Activated CD4-positive, alpha-beta T cell treated with anti-CD3 and anti-CD28 coated beads, Interleukin-2, amount 50 U/mL, for 4 hours (primary cell): ENCODE results near the gene FER1L5.

Experiments used
- DNase-seq, 2 experiments: peaks; one replicate each; pipeline ENCODE4 v3.0.0-alpha.2; 2020

The FER1L5 gene

GRCh38 chr2:96699621-96700020 lies 57.1 kb downstream of the FER1L5 start:
- no peak for DNase-seq

- no peak for DNase-seq
Measured at GRCh38 chr2:96700086-96700485, 57.5 kb downstream of the FER1L5 start.

GRCh38 chr2:96701636-96702035 lies 59.1 kb downstream of the FER1L5 start:
- DNase-seq, result no peak

- DNase-seq, result no peak
Measured at GRCh38 chr2:96702098-96702785, 59.7 kb downstream of the FER1L5 start.

GRCh38 chr2:96703021-96703751 lies 60.6 kb downstream of the FER1L5 start:
- no peak for DNase-seq

GRCh38 chr2:96710985-96711384 lies 68.4 kb downstream of the FER1L5 start:
- DNase-seq, result no peak

GRCh38 chr2:96715658-96716057 lies 73.1 kb downstream of the FER1L5 start:
- DNase-seq, result no peak

GRCh38 chr2:96716388-96716787 lies 73.8 kb downstream of the FER1L5 start:
- no peak for DNase-seq

- no peak for DNase-seq
Measured at GRCh38 chr2:96726131-96726530, 83.6 kb downstream of the FER1L5 start.

GRCh38 chr2:96727431-96727830 lies 84.9 kb downstream of the FER1L5 start:
- DNase-seq, result no peak

- no peak for DNase-seq
Measured at GRCh38 chr2:96729748-96730147, 87.2 kb downstream of the FER1L5 start.

- no peak for DNase-seq
Measured at GRCh38 chr2:96730212-96730611, 87.6 kb downstream of the FER1L5 start.

GRCh38 chr2:96733931-96734330 lies 91.4 kb downstream of the FER1L5 start:
- DNase-seq, result no peak

GRCh38 chr2:96734880-96735583 lies 92.5 kb downstream of the FER1L5 start:
- DNase-seq, result no peak

GRCh38 chr2:96737251-96737650 lies 94.7 kb downstream of the FER1L5 start:
- no peak for DNase-seq

- no peak for DNase-seq
Measured at GRCh38 chr2:96737831-96738230, 95.3 kb downstream of the FER1L5 start.

- no peak for DNase-seq
Measured at GRCh38 chr2:96739076-96739632, 96.6 kb downstream of the FER1L5 start.

GRCh38 chr2:96739633-96740428 lies 97.3 kb downstream of the FER1L5 start, which contains the start of gene LMAN2L:
Gene LMAN2L (minus strand): TSS chr2:96740064. CDS start chr2:96740040, 24 bp downstream.
- DNase-seq, result peak; percentile 95 to 96

- DNase-seq, result no peak
Measured at GRCh38 chr2:96747061-96747617, 104.6 kb downstream of the FER1L5 start.

- no peak for DNase-seq
Measured at GRCh38 chr2:96751800-96752199, 109.2 kb downstream of the FER1L5 start.

- no peak for DNase-seq
Measured at GRCh38 chr2:96753661-96754282, 111.2 kb downstream of the FER1L5 start.

GRCh38 chr2:96754317-96754716 lies 111.8 kb downstream of the FER1L5 start:
- DNase-seq, result no peak
